ENCODE results near the gene BEND6. TPM values are rescaled to one million over a fixed set of nuclear protein-coding genes. Genes with fewer than 3 reads are reported as not detected.
"Not testable (repeated sequence)": the region's sequence is repeated elsewhere in the genome, so short reads cannot be mapped to it uniquely, and the experiment has no call there.

BEND6 gene
- total RNA-seq, 4 donors from 2014 or later, result 0.55 to 0.79 TPM; not detected in 2

DNA sequence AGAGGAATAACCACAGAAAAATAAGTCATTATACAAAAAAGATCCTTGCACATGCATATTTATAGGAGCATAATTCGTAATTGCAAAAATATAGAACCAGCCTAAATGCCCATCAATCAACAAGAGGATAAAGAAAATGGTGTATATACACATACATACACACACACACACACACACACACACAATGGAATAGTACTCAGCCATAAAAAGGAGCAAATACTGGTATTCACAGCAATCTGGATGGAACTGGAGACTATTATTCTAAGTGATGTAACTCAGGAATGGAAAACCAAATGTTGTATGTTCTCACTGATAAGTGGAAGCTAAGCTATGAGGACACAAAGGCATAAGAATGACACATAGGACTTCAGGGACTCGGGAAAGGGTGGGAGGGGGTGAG lies 89.7 kb downstream of the BEND6 start:
- DNase-seq, result no peak
- in situ Hi-C loops (cut with MboI; ENCODE audit: low pct_ligation_motif_present in 1 of 4, low pct_unique_long_range_greater_than_20kb in 1 of 4, low sequenced_read_pairs in 3 of 4) (loop anchor here in 1 of 4 donors (25.0 kb wide), 1 partner anchor 293 kb away; no protein-coding TSS in a partner anchor), intact Hi-C loops (cut with DNase I; ENCODE audit: low total_unique reads) (no loop called here)
- H3K9me3 ChIP-seq, result no peaks in the 10 kb centered on the region
- H3K4me1 ChIP-seq, result peaks cover 0 to 20% (median 7%) of the 10 kb centered on the region in 4 donors
- no peak overlapping the region for H3K27ac ChIP-seq
- H3K4me3 ChIP-seq, result no peak overlapping the region
- no peaks in the 10 kb centered on the region for H3K36me3 ChIP-seq
- TF ChIP-seq POLR2A (IDR thresholded peaks at IDR 0.05), result no peak
- no peak for TF ChIP-seq CTCF (IDR thresholded peaks at IDR 0.05)
- TF ChIP-seq POLR2AphosphoS5 (IDR thresholded peaks at IDR 0.05), result no peak
- TF ChIP-seq EP300 (IDR thresholded peaks at IDR 0.05; ENCODE audit: low read depth), result no peak
- H3K27me3 ChIP-seq, result peaks cover 13% of the 10 kb centered on the region
- 86 to 94% methylated on average over 2 of the region's 2 CpGs for WGBS, 2 donors (ENCODE audit: low coverage in 1 of 2)

- H3K27me3 ChIP-seq; H3K9me3 ChIP-seq; intact Hi-C loops (cut with DNase I; ENCODE audit: low total_unique reads); H3K36me3 ChIP-seq: not testable (repeated sequence)
- peak; percentile 91 for DNase-seq
- 0% methylated on average over 5 to 36 of the region's 78 CpGs for WGBS, 2 donors (ENCODE audit: low coverage in 1 of 2)
- peaks cover 0 to 21% (median 7%) of the 10 kb centered on the region in 4 donors for H3K4me1 ChIP-seq
- H3K27ac ChIP-seq, result peak within 1 kb of the TSS; percentile 63 to 84 (median 75)
- in situ Hi-C loops (cut with MboI; ENCODE audit: low pct_ligation_motif_present in 1 of 4, low pct_unique_long_range_greater_than_20kb in 1 of 4, low sequenced_read_pairs in 3 of 4), result loop anchor here in 1 of 4 donors (25.0 kb wide), 1 partner anchor 291 kb away; no protein-coding TSS in a partner anchor
- TF ChIP-seq POLR2AphosphoS5 (IDR thresholded peaks at IDR 0.05), result peak; percentile 79 to 89 (median 87)
- TF ChIP-seq POLR2A (IDR thresholded peaks at IDR 0.05), result peak; percentile 77
- H3K4me3 ChIP-seq, result peak within 1 kb of the TSS; percentile 12 to 71 (median 36)
Measured at GRCh38 chr6:57046332-57047256, 91.7 kb downstream of the BEND6 start, which contains the start of gene KIAA1586. KIAA1586 (plus strand) TSS chr6:57046693; CDS start chr6:57046756, 63 bp downstream.

- H3K4me3 ChIP-seq; H3K27me3 ChIP-seq; intact Hi-C loops (cut with DNase I; ENCODE audit: low total_unique reads); H3K27ac ChIP-seq; DNase-seq; H3K9me3 ChIP-seq: not testable (repeated sequence)
- in situ Hi-C loops (cut with MboI; ENCODE audit: low pct_ligation_motif_present in 1 of 4, low pct_unique_long_range_greater_than_20kb in 1 of 4, low sequenced_read_pairs in 3 of 4), result loop anchor here in 1 of 4 donors (25.0 kb wide), 1 partner anchor 290 kb away; no protein-coding TSS in a partner anchor
- no CpG with 5 or more reads among the region's 5 CpGs for WGBS, 2 donors (ENCODE audit: low coverage in 1 of 2)
- Histone ChIP-seq H3K36me3 (peaks cover 0 to 11% (median 5%) of the 10 kb centered on the region in 4 donors), H3K4me1 (peaks cover 0 to 21% (median 7%) of the 10 kb centered on the region in 4 donors)
Measured at GRCh38 chr6:57047257-57047585, 92.3 kb downstream of the BEND6 start.

DNA sequence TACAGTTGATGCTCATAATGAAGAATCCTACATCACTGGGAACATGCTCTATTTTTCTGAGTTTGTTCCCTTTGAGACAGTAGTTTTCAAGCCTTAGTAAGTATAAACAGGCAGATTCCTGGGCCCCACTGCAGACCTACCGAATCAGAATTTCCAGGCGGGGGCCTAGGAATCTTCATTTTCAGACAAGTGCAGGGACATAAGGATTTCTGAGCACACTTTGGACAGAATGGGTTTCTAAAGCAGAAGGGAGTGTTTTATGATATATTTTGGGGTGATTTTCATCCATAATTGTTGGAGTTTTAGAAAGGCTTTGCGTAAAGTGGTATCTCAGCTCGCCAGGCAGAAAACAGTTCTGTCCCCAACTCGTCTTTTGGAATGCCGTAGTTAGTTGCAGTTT lies 93.0 kb downstream of the BEND6 start:
- intact Hi-C loops (cut with DNase I; ENCODE audit: low total_unique reads), result not testable (repeated sequence)
- H3K4me3 ChIP-seq, result peak overlapping the region in 1 of 4 donors; percentile 7
- in situ Hi-C loops (cut with MboI; ENCODE audit: low pct_ligation_motif_present in 1 of 4, low pct_unique_long_range_greater_than_20kb in 1 of 4, low sequenced_read_pairs in 3 of 4), result loop anchor here in 1 of 4 donors (25.0 kb wide), 1 partner anchor 289 kb away; no protein-coding TSS in a partner anchor

GRCh38 chr6:57048577-57048976 lies 93.7 kb downstream of the BEND6 start:
- H3K36me3 ChIP-seq, result peaks cover 0 to 21% (median 10%) of the 10 kb centered on the region in 4 donors
- no peak for DNase-seq
- H3K9me3 ChIP-seq, result no peaks in the 10 kb centered on the region
- H3K27ac ChIP-seq, result no peak overlapping the region
- peaks cover 0 to 21% (median 7%) of the 10 kb centered on the region in 4 donors for H3K4me1 ChIP-seq
- in situ Hi-C loops (cut with MboI; ENCODE audit: low pct_ligation_motif_present in 1 of 4, low pct_unique_long_range_greater_than_20kb in 1 of 4, low sequenced_read_pairs in 3 of 4) (loop anchor here in 1 of 4 donors (25.0 kb wide), 1 partner anchor 289 kb away; no protein-coding TSS in a partner anchor), intact Hi-C loops (cut with DNase I; ENCODE audit: low total_unique reads) (no loop called here)
- TF ChIP-seq POLR2A (IDR thresholded peaks at IDR 0.05) (no peak), EP300 (IDR thresholded peaks at IDR 0.05; ENCODE audit: low read depth) (no peak), CTCF (IDR thresholded peaks at IDR 0.05) (no peak), POLR2AphosphoS5 (IDR thresholded peaks at IDR 0.05) (no peak)
- WGBS, 2 donors (ENCODE audit: low coverage in 1 of 2), result 78 to 89% methylated on average over 5 of the region's 5 CpGs
- H3K4me3 ChIP-seq, result no peak overlapping the region
- peaks cover 3% of the 10 kb centered on the region for H3K27me3 ChIP-seq

More for the DNA sequence above, 93.0 kb downstream of the BEND6 start:
- WGBS, 2 donors (ENCODE audit: low coverage in 1 of 2), result 83% methylated on average over 4 to 6 of the region's 6 CpGs
- H3K9me3 ChIP-seq, H3K27me3 ChIP-seq, DNase-seq: not testable (repeated sequence)
- peaks cover 0 to 15% (median 6%) of the 10 kb centered on the region in 4 donors for H3K36me3 ChIP-seq
- H3K27ac ChIP-seq, result peak overlapping the region in 2 of 4 donors; percentile 16 to 42
- peaks cover 0 to 21% (median 7%) of the 10 kb centered on the region in 4 donors for H3K4me1 ChIP-seq
